HT-29 (cell line): ENCODE results near the gene PPP1R13B. TPM values are rescaled to one million over a fixed set of nuclear protein-coding genes. Genes with fewer than 3 reads are reported as not detected.
"Not testable (repeated sequence)": the region's sequence is repeated elsewhere in the genome, so short reads cannot be mapped to it uniquely, and the experiment has no call there.

Source experiments
- DNase-seq: peaks from one replicate; pipeline ENCODE4 v3.0.0-alpha.2; 2015; ENCODE audit warnings: low spot score
- total RNA-seq: library from RNA; depleted of rRNA; stranded (reverse); fragments of >200 nt; shearing (Covaris generic); gene quantifications from 2 replicates; pipeline ENCODE4 v1.2.3, GENCODE V29; 2014

PPP1R13B gene
- total RNA-seq, 1 experiment from 2014 or later: 9.1 TPM

DNA sequence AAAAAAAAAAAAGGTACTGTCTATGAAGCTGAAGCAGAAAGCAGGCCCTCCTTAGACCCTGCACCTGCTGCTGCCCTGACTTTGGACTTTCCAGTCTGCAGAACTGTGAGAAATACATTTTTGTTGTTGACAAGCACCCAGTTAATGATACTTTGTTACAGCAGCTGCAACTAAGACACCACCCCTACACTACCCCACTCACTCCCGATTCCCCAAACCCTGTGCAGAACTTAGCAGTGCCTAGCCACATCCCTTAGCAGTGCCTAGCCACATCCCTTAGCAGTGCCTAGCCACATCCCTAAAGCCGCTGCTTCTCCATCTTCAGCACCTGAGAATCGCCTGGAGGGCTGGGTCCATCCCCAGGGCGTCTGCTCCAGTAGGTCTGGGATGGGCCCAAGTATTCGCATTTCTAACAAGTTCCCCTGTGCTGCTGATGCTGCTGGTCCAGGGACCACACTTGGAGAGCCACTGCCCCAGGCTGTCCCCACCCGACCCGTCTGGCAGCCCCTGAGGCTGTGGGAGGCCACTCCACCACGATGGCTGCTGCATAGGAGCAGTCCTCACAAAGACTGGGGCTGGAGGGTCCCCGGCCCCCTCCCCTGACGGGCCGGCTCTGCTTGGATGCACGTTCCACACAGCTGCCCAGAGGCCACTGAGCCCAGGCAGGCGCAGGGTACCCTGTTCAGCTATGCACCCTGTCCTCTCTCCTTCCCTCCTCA lies 10.8 kb upstream of the PPP1R13B start:
- no peak for DNase-seq

DNA sequence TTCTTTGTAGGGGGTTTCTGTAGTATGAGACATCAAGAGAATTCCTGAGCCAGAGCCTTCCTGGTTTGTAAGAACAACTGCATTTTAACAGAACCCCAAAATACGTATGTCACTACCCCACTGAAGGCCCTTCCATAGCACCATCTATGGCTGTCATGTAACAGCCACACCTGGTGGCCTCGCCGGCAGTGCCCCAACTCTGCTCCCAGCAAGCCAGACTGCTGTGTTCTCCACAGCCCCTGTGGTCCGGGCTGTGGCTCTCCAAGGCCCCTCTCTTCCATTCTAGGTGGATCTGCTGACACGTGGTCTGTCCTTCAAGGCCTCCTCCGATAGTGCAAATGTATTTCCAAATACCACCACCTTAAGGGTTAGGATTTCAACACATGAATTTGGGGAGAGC lies 9.9 kb upstream of the PPP1R13B start:
- DNase-seq: no peak

GRCh38 chr14:103856607-103857006 lies 9.2 kb upstream of the PPP1R13B start:
- no peak for DNase-seq

- DNase-seq: no peak
Measured at GRCh38 chr14:103856105-103856504, 8.7 kb upstream of the PPP1R13B start.

GRCh38 chr14:103855734-103856095 lies 8.3 kb upstream of the PPP1R13B start:
- no peak for DNase-seq

GRCh38 chr14:103854822-103855733 lies 7.7 kb upstream of the PPP1R13B start:
- no peak for DNase-seq

GRCh38 chr14:103854017-103854808 lies 6.8 kb upstream of the PPP1R13B start:
- no peak for DNase-seq

DNA sequence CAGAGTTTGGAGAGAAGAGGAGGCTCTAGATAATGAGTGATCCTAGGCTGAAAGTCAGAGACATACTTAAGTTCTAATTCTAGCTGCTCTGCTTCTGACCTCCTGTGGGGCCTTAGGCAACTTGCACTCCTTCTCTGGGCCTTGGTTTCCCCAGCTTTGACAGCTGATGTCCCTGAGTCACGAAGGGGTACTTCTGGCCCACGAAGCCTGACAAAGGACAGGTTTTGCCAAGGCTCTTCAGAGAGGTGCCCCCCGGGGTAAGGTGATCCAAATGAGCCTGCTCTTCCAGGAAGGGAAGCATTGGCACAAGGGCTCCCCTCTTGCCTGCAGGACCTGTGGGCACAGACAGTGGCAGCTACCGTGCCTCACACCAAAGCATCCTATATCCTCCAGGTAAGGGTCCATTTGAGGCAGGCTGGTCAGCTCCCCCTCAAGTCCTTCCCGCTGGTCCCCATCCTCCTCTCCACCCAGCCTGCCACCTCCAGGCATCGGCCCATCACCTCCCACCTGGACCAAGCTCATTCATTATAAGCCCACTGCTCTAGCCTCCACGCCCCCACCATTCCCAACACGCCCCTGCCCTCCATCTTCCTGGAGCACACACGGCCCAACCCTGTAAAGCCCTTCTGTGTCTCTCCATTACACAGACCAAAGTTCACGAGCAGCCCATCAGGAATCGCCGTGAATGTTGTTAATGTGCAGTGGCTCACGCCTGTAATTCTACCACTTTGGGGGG lies 1.9 kb upstream of the PPP1R13B start:
- DNase-seq: no peak

- DNase-seq: no peak
Measured at GRCh38 chr14:103848175-103849077, 1.1 kb upstream of the PPP1R13B start.

- DNase-seq: peak; percentile 32
Measured at GRCh38 chr14:103846543-103847450, 578 bp downstream of the PPP1R13B start.

- DNase-seq: no peak
Measured at GRCh38 chr14:103846097-103846496, 1.3 kb downstream of the PPP1R13B start.

DNA sequence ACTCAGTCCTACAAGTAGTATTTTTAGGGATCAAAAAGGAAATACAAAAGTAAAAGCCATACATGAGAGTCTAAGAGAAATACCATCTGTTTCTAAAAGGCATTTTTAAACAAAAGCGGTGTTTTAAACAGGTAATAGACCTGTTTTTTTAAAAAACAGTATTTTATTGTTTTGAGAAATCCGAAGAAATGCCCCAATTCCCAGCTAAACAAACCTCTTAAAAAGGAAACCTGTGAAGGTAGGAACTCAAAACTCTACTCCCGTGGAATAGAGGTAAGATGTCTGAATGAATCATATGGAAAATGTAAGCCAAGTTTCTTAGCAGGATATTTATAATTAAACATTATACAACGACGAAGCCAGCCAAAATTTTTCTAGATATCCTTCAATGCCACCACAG lies 2.0 kb downstream of the PPP1R13B start:
- no peak for DNase-seq

DNA sequence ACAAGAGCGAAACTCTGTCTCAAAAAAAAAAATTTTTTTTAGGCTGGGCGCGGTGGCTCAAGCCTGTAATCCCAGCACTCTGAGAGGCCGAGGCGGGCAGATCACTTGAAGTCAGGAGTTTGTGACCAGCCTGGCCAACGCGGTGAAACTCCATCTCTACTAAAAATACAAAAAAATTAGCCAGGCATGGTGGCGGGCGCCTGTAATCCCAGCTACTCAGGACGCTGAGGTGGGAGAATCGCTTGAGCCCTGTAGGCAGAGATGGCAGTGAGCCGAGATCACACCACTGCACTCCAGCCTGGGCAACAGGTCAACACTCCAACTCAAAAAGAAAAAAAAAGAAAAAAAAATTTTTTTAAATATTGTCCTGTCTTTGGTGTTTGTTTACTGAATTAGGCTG lies 6.1 kb downstream of the PPP1R13B start:
- DNase-seq: not testable (repeated sequence)

DNA sequence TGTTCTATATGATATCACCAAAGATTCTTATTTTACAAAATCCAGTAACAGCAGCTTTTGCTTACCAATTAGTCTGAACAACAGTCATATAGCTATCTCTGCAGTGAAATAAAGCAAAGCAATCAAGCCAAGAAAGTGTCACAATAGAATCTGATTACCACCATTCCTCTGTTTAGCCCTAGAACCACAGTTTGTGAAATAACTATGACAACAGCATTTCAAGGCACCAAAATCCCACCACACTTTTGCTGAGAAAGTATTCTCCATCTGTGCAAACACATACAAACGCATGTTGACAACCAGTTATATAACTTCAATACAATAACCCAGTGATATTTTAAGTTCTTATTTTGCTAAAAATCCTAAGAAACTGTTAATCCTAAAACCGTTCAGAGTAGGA lies 7.4 kb downstream of the PPP1R13B start:
- DNase-seq: no peak

GRCh38 chr14:103839579-103839978 lies 7.8 kb downstream of the PPP1R13B start:
- no peak for DNase-seq

DNA sequence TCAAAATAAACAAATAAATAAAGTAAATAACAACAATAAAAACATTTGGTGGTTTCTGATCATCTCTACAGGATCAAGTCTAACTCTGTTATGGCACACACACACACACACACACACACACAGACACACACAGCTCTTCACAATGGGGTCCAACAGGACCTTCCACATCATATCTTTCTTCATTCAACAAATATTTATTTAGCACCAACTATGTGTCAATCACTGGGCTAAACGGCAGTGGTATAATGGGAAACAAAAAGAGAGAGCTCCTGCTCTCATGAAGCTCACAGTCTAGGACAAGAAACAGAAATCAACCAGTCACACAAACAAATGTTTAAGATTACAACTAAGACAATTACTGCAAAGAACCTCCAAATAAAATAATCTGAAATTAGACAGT lies 9.3 kb downstream of the PPP1R13B start:
- DNase-seq: no peak

- no peak for DNase-seq
Measured at GRCh38 chr14:103836976-103837725, 10.2 kb downstream of the PPP1R13B start.

GRCh38 chr14:103834956-103835355 lies 12.4 kb downstream of the PPP1R13B start:
- DNase-seq: no peak
